ENCODE data around the gene ANKRD35. TPM values are rescaled to one million over a fixed set of nuclear protein-coding genes. Genes with fewer than 3 reads are reported as not detected.

Gene ANKRD35
- polyA plus RNA-seq, 1 donor (not counting 4 experiments of a cell fraction or from before 2014, with no cell fraction given) = 0.46 TPM

- H3K27ac ChIP-seq (ENCODE audit: control insufficient read depth, insufficient read depth, low read length) = peak overlapping the region; percentile 49
These were observed 27.3 kb downstream of the ANKRD35 start for GRCh38 chr1:145858238-145858900.

GRCh38 chr1:145857170-145857569 lies 28.5 kb downstream of the ANKRD35 start:
- Histone ChIP-seq H3K4me1 (ENCODE audit: control insufficient read depth, extremely low read depth, insufficient read depth, low read length) (peaks cover 12% of the 10 kb centered on the region), H3K9ac (ENCODE audit: control insufficient read depth, extremely low read depth, insufficient read depth, low read length) (no peak overlapping the region), H3K27me3 (ENCODE audit: control insufficient read depth, extremely low read depth, insufficient read depth, low read length) (no peaks in the 10 kb centered on the region), H4K20me1 (ENCODE audit: control insufficient read depth, extremely low read depth, insufficient read depth, low read length) (no peaks in the 10 kb centered on the region), H3K9me3 (ENCODE audit: control insufficient read depth, low read depth, low read length) (no peaks in the 10 kb centered on the region), H3K4me2 (ENCODE audit: control insufficient read depth, extremely low read depth, insufficient read depth, low read depth, low read length) (no peak overlapping the region), H3K9me1 (ENCODE audit: control insufficient read depth, extremely low read depth, insufficient read depth, low read length) (peaks cover 5% of the 10 kb centered on the region), H3K36me3 (ENCODE audit: control insufficient read depth in 2 of 2, extremely low read depth in 1 of 2, insufficient read depth in 2 of 2, low read length in 2 of 2) (peaks cover 35% of the 10 kb centered on the region in 2 experiments), H3K27ac (ENCODE audit: control insufficient read depth, insufficient read depth, low read length) (no peak overlapping the region), H2AFZ (ENCODE audit: control insufficient read depth, low read length) (no peak overlapping the region), H3K4me3 (ENCODE audit: control insufficient read depth in 2 of 3, extremely low read depth in 1 of 3, insufficient read depth in 2 of 3, low read depth in 1 of 3, low read length in 3 of 3) (no peak overlapping the region), H3K79me2 (ENCODE audit: control insufficient read depth, insufficient read depth, low read length) (peaks cover 19% of the 10 kb centered on the region)
- dilution Hi-C loops (cut with MboI; ENCODE audit: extremely low pct_ligation_motif_present, low sequenced_read_pairs) = no loop called here
- FAIRE-seq (no peak), DNase-seq (ENCODE audit: low read depth, low spot score) (no peak)
- no peak for TF ChIP-seq EZH2 (IDR thresholded peaks at IDR 0.05; ENCODE audit: low read length)
- TF ChIP-seq, protein P1, sequence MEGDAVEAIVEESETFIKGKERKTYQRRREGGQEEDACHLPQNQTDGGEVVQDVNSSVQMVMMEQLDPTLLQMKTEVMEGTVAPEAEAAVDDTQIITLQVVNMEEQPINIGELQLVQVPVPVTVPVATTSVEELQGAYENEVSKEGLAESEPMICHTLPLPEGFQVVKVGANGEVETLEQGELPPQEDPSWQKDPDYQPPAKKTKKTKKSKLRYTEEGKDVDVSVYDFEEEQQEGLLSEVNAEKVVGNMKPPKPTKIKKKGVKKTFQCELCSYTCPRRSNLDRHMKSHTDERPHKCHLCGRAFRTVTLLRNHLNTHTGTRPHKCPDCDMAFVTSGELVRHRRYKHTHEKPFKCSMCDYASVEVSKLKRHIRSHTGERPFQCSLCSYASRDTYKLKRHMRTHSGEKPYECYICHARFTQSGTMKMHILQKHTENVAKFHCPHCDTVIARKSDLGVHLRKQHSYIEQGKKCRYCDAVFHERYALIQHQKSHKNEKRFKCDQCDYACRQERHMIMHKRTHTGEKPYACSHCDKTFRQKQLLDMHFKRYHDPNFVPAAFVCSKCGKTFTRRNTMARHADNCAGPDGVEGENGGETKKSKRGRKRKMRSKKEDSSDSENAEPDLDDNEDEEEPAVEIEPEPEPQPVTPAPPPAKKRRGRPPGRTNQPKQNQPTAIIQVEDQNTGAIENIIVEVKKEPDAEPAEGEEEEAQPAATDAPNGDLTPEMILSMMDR (optimal IDR thresholded peaks at IDR 0.05 in 1 of 3, IDR thresholded peaks at IDR 0.05 in 1 of 3, conservative IDR thresholded peaks at IDR 0.05 in 1 of 3; ENCODE audit: extremely low read depth in 1 of 3, insufficient read depth in 2 of 3, low read length in 3 of 3) = no peak

More at GRCh38 chr1:145858238-145858900, 27.3 kb downstream of the ANKRD35 start:
- Histone ChIP-seq H3K79me2 (ENCODE audit: control insufficient read depth, insufficient read depth, low read length) (peaks cover 19% of the 10 kb centered on the region), H3K27me3 (ENCODE audit: control insufficient read depth, extremely low read depth, insufficient read depth, low read length) (no peaks in the 10 kb centered on the region), H3K9me1 (ENCODE audit: control insufficient read depth, extremely low read depth, insufficient read depth, low read length) (peaks cover 5% of the 10 kb centered on the region), H2AFZ (ENCODE audit: control insufficient read depth, low read length) (peak overlapping the region; percentile 78), H4K20me1 (ENCODE audit: control insufficient read depth, extremely low read depth, insufficient read depth, low read length) (no peaks in the 10 kb centered on the region), H3K9ac (ENCODE audit: control insufficient read depth, extremely low read depth, insufficient read depth, low read length) (peak overlapping the region; percentile 87), H3K4me3 (ENCODE audit: control insufficient read depth in 2 of 3, extremely low read depth in 1 of 3, insufficient read depth in 2 of 3, low read depth in 1 of 3, low read length in 3 of 3) (peak overlapping the region; percentile 83 to 98 (median 97)), H3K4me1 (ENCODE audit: control insufficient read depth, extremely low read depth, insufficient read depth, low read length) (peaks cover 12% of the 10 kb centered on the region), H3K9me3 (ENCODE audit: control insufficient read depth, low read depth, low read length) (no peaks in the 10 kb centered on the region), H3K4me2 (ENCODE audit: control insufficient read depth, extremely low read depth, insufficient read depth, low read depth, low read length) (peak overlapping the region; percentile 65), H3K36me3 (ENCODE audit: control insufficient read depth in 2 of 2, extremely low read depth in 1 of 2, insufficient read depth in 2 of 2, low read length in 2 of 2) (peaks cover 30 to 32% of the 10 kb centered on the region in 2 experiments)
- DNase-seq (ENCODE audit: low read depth, low spot score) (no peak), FAIRE-seq (no peak)
- TF ChIP-seq, protein P1 (optimal IDR thresholded peaks at IDR 0.05 in 1 of 3, IDR thresholded peaks at IDR 0.05 in 1 of 3, conservative IDR thresholded peaks at IDR 0.05 in 1 of 3; ENCODE audit: extremely low read depth in 1 of 3, insufficient read depth in 2 of 3, low read length in 3 of 3) = no peak
- no peak for TF ChIP-seq EZH2 (IDR thresholded peaks at IDR 0.05; ENCODE audit: low read length)
- dilution Hi-C loops (cut with MboI; ENCODE audit: extremely low pct_ligation_motif_present, low sequenced_read_pairs) = no loop called here

Measured in keratinocyte (primary cell).